IPS-18a (cell line): ENCODE data around the gene THADA.

Experiments used
- H3K27ac ChIP-seq: one replicate; pipeline ENCODE4 v1.5.1; 2013; ENCODE audit warnings: low read length
- H3K27me3 ChIP-seq: one replicate; pipeline ENCODE4 v1.6.1; 2013; ENCODE audit warnings: mild to moderate bottlenecking, low read length; ENCODE audit not compliant: control insufficient read depth, insufficient read depth
- H3K36me3 ChIP-seq: one replicate; pipeline ENCODE4 v1.6.1; 2013; ENCODE audit warnings: low read depth, low read length; ENCODE audit not compliant: control insufficient read depth
- H3K4me1 ChIP-seq: one replicate; pipeline ENCODE4 v1.6.1; 2013; ENCODE audit warnings: low read depth, low read length; ENCODE audit not compliant: control insufficient read depth
- H3K4me3 ChIP-seq: one replicate; pipeline ENCODE4 v1.5.1; 2013; ENCODE audit warnings: low read length
- H3K9ac ChIP-seq: one replicate; pipeline ENCODE4 v1.6.1; 2013; ENCODE audit warnings: mild to moderate bottlenecking, low read length, moderate library complexity
- H3K9me3 ChIP-seq: one replicate; pipeline ENCODE4 v1.6.1; 2013; ENCODE audit warnings: low read depth, low read length; ENCODE audit not compliant: control insufficient read depth

THADA gene

GRCh38 chr2:43367012-43367782 is 228.6 kb downstream of the THADA start:
- H3K4me1 ChIP-seq = peaks cover 2% of the 10 kb centered on the region
- H3K9ac ChIP-seq = no peak overlapping the region
- no peaks in the 10 kb centered on the region for H3K36me3 ChIP-seq

GRCh38 chr2:43363120-43363519 is 232.7 kb downstream of the THADA start:
- no peaks in the 10 kb centered on the region for H3K4me1 ChIP-seq
- H3K27me3 ChIP-seq = no peaks in the 10 kb centered on the region
- H3K27ac ChIP-seq = no peak overlapping the region
- H3K4me3 ChIP-seq = no peak overlapping the region
- H3K36me3 ChIP-seq = no peaks in the 10 kb centered on the region
- H3K9me3 ChIP-seq = no peaks in the 10 kb centered on the region
- no peak overlapping the region for H3K9ac ChIP-seq

More at GRCh38 chr2:43367012-43367782, 228.6 kb downstream of the THADA start:
- Histone ChIP-seq H3K4me3 (no peak overlapping the region), H3K27ac (no peak overlapping the region), H3K27me3 (no peaks in the 10 kb centered on the region), H3K9me3 (no peaks in the 10 kb centered on the region)

GRCh38 chr2:43361286-43361685 is 234.6 kb downstream of the THADA start:
- H3K36me3 ChIP-seq = no peaks in the 10 kb centered on the region
- H3K9me3 ChIP-seq = no peaks in the 10 kb centered on the region
- H3K4me1 ChIP-seq = no peaks in the 10 kb centered on the region
- no peaks in the 10 kb centered on the region for H3K27me3 ChIP-seq
- H3K4me3 ChIP-seq = no peak overlapping the region
- no peak overlapping the region for H3K9ac ChIP-seq
- no peak overlapping the region for H3K27ac ChIP-seq

GRCh38 chr2:43360137-43360536 is 235.7 kb downstream of the THADA start:
- H3K9ac ChIP-seq = no peak overlapping the region
- H3K36me3 ChIP-seq = no peaks in the 10 kb centered on the region
- no peak overlapping the region for H3K27ac ChIP-seq
- H3K9me3 ChIP-seq = no peaks in the 10 kb centered on the region
- H3K4me1 ChIP-seq = no peaks in the 10 kb centered on the region
- no peak overlapping the region for H3K4me3 ChIP-seq
- no peaks in the 10 kb centered on the region for H3K27me3 ChIP-seq

GRCh38 chr2:43358410-43359201 is 237.2 kb downstream of the THADA start:
- Histone ChIP-seq H3K9ac (no peak overlapping the region), H3K9me3 (no peaks in the 10 kb centered on the region)

GRCh38 chr2:43356774-43357173 is 239.1 kb downstream of the THADA start:
- Histone ChIP-seq H3K36me3 (no peaks in the 10 kb centered on the region), H3K4me3 (no peak overlapping the region), H3K9ac (no peak overlapping the region), H3K27ac (no peak overlapping the region), H3K27me3 (no peaks in the 10 kb centered on the region), H3K9me3 (no peaks in the 10 kb centered on the region), H3K4me1 (no peaks in the 10 kb centered on the region)

More at GRCh38 chr2:43358410-43359201, 237.2 kb downstream of the THADA start:
- H3K27ac ChIP-seq = no peak overlapping the region
- no peaks in the 10 kb centered on the region for H3K4me1 ChIP-seq
- no peak overlapping the region for H3K4me3 ChIP-seq
- H3K27me3 ChIP-seq = no peaks in the 10 kb centered on the region
- H3K36me3 ChIP-seq = no peaks in the 10 kb centered on the region

GRCh38 chr2:43355399-43355798 is 240.4 kb downstream of the THADA start:
- H3K9ac ChIP-seq = no peak overlapping the region
- H3K27ac ChIP-seq = no peak overlapping the region
- H3K4me1 ChIP-seq = no peaks in the 10 kb centered on the region
- no peaks in the 10 kb centered on the region for H3K36me3 ChIP-seq
- no peaks in the 10 kb centered on the region for H3K9me3 ChIP-seq
- no peaks in the 10 kb centered on the region for H3K27me3 ChIP-seq
- no peak overlapping the region for H3K4me3 ChIP-seq

- Histone ChIP-seq H3K4me1 (peaks cover 21% of the 10 kb centered on the region), H3K27ac (no peak overlapping the region), H3K9me3 (no peaks in the 10 kb centered on the region), H3K9ac (no peak overlapping the region), H3K36me3 (no peaks in the 10 kb centered on the region), H3K27me3 (no peaks in the 10 kb centered on the region), H3K4me3 (no peak overlapping the region)
Observed at GRCh38 chr2:43349904-43350303, 245.9 kb downstream of the THADA start.

- H3K27ac ChIP-seq = no peak overlapping the region
- peaks cover 22% of the 10 kb centered on the region for H3K4me1 ChIP-seq
- no peaks in the 10 kb centered on the region for H3K36me3 ChIP-seq
- no peak overlapping the region for H3K4me3 ChIP-seq
- H3K27me3 ChIP-seq = no peaks in the 10 kb centered on the region
- no peaks in the 10 kb centered on the region for H3K9me3 ChIP-seq
- no peak overlapping the region for H3K9ac ChIP-seq
Observed at GRCh38 chr2:43348908-43349661, 246.8 kb downstream of the THADA start.

GRCh38 chr2:43347746-43348145 is 248.1 kb downstream of the THADA start:
- H3K9ac ChIP-seq = no peak overlapping the region
- H3K36me3 ChIP-seq = peaks cover 4% of the 10 kb centered on the region
- no peak overlapping the region for H3K4me3 ChIP-seq
- no peaks in the 10 kb centered on the region for H3K27me3 ChIP-seq
- H3K9me3 ChIP-seq = no peaks in the 10 kb centered on the region
- no peak overlapping the region for H3K27ac ChIP-seq
- H3K4me1 ChIP-seq = peaks cover 22% of the 10 kb centered on the region
